NB4 (cell line): ENCODE measurements around the gene CARF.

Experiments used
- CTCF ChIP-seq: IDR thresholded peaks from one replicate; pipeline ENCODE4 v1.5.1; 2012; ENCODE audit warnings: low read depth, low read length
- MAX ChIP-seq: IDR thresholded peaks from 2 replicates; pipeline ENCODE4 v1.6.1; 2011; ENCODE audit warnings: low read depth, low read length
- MYC ChIP-seq: IDR thresholded peaks from 2 replicates; pipeline ENCODE4 v1.6.1; 2011; ENCODE audit warnings: low read depth, low read length
- POLR2A ChIP-seq: IDR thresholded peaks from 2 replicates; pipeline ENCODE4 v1.6.1; 2011; ENCODE audit warnings: mild to moderate bottlenecking; ENCODE audit not compliant: insufficient read length; ENCODE audit errors: extremely low read depth

- TF ChIP-seq CTCF (no peak), MAX (no peak), POLR2A (no peak), MYC (no peak)
Observed at GRCh38 chr2:202945497-202945896, 33.4 kb downstream of the CARF start.
